Upper lobe of left lung (tissue), 6 donors: ENCODE results near the gene CHD8. TPM values are rescaled to one million over a fixed set of nuclear protein-coding genes. Genes with fewer than 3 reads are reported as not detected.
"Not testable (repeated sequence)": the region's sequence is repeated elsewhere in the genome, so short reads cannot be mapped to it uniquely, and the experiment has no call there.

Experiments used
- ATAC-seq, 2 donors: fragments of 200-7000 bp; cut with Tn5 transposase; one replicate each; pipeline ENCODE4 v1.9.1; 2022; ENCODE audit warnings: mild to moderate bottlenecking in 2 of 2, moderate library complexity in 2 of 2; ENCODE audit not compliant: low FRiP score in 2 of 2
- DNase-seq, 2 donors: peaks; one replicate each; pipeline ENCODE4 v3.0.0-alpha.2; 2019 to 2020
- H3K27ac ChIP-seq, 4 donors: fragments of 200-600 bp; sonication (generic); one replicate each; pipeline ENCODE4 v1.5.1; 2016 to 2019
- H3K27me3 ChIP-seq, 4 donors: fragments of 200-600 bp; sonication (generic); one replicate each; pipeline ENCODE4 v1.5.1; 2017 to 2019
- H3K36me3 ChIP-seq, 4 donors: fragments of 200-600 bp; sonication (generic); one replicate each; pipeline ENCODE4 v1.5.1; 2016 to 2019
- H3K4me1 ChIP-seq, 4 donors: fragments of 200-600 bp; sonication (generic); one replicate each; pipeline ENCODE4 v1.5.1; 2018 to 2019
- H3K4me3 ChIP-seq, 4 donors: fragments of 200-600 bp; sonication (generic); one replicate each; pipeline ENCODE4 v1.5.1; 2017 to 2019; ENCODE audit warnings: mild to moderate bottlenecking in 2 of 4, moderate library complexity in 1 of 4
- H3K9me3 ChIP-seq, 4 donors: fragments of 200-600 bp; sonication (generic); one replicate each; pipeline ENCODE4 v1.5.1; 2018 to 2019
- EP300 ChIP-seq, 4 donors: sonication (generic); formaldehyde crosslinking; IDR thresholded peaks; one replicate each; pipeline ENCODE4 v1.5.1; 2017; ENCODE audit warnings: antibody characterized with exemption in 4 of 4, control low read depth in 2 of 4
- POLR2A ChIP-seq, 4 donors: fragments of 450-650 bp; IDR thresholded peaks; one replicate each; pipeline ENCODE4 v1.5.1; 2016 to 2017; ENCODE audit warnings: antibody characterized with exemption in 4 of 4, mild to moderate bottlenecking in 2 of 4
- POLR2AphosphoS5 ChIP-seq, 2 donors: sonication (generic); formaldehyde crosslinking; IDR thresholded peaks; one replicate each; pipeline ENCODE4 v1.5.1; 2017; ENCODE audit warnings: antibody characterized with exemption in 2 of 2
- WGBS, 2 donors: methylation state at CpG; one replicate each; pipeline ENCODE4 v1.1.5; 2017 to 2018; 5-methylcytosine and 5-hydroxymethylcytosine counted together
- total RNA-seq, 6 donors: library from RNA; depleted of rRNA in 4 of 6; stranded (reverse); fragments of >200 nt in 4 of 6; gene quantifications; one replicate each; pipeline versions ENCODE4 v1.1.0 to v1.2.1, GENCODE V29; 2016 to 2021
- TF ChIP-seq, protein P1 (sequence below), 6 experiments: fragments of 450-650 bp in 4 of 6; fragments of 200-600 bp in 2 of 6; sonication (generic) in 2 of 6; IDR thresholded peaks; one replicate each; pipeline ENCODE4 v1.5.1; 2016 to 2019; ENCODE audit warnings: antibody characterized with exemption in 6 of 6
- donor health status: DM: no; HTN: no; CAD: no; lungs with moderate emphysema.
- donor health status: DM: no; HTN: yes; CAD: no; lungs with severe emphysema.

The CHD8 gene
- total RNA-seq, 6 donors from 2014 or later, result 42.2 to 96.4 (median 67.5) TPM

DNA sequence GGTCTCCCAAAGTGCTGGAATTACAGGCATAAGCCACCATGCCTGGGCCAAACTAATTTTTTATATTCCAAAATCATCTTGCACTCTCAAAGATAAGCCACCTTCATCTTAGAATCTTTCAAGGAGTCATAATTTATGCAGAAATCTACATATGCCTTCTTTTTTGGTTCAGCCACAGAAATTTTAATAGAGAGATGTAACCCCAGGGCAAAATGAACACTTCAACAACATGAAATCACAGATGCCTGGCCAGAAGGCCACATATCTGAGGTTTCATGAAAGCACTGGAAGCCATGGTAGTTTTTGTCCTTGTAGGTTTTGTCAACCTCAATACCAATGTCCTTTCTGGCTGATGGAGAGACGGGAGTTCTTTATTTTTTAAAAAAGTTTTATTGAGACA lies 81.9 kb downstream of the CHD8 start:
- Histone ChIP-seq H3K4me3 (no peak overlapping the region), H3K4me1 (no peaks in the 10 kb centered on the region), H3K36me3 (peaks cover 11 to 53% (median 20%) of the 10 kb centered on the region in 4 donors), H3K9me3 (no peaks in the 10 kb centered on the region), H3K27ac (no peak overlapping the region), H3K27me3 (no peaks in the 10 kb centered on the region)
- no peak for DNase-seq
- TF ChIP-seq, protein P1, sequence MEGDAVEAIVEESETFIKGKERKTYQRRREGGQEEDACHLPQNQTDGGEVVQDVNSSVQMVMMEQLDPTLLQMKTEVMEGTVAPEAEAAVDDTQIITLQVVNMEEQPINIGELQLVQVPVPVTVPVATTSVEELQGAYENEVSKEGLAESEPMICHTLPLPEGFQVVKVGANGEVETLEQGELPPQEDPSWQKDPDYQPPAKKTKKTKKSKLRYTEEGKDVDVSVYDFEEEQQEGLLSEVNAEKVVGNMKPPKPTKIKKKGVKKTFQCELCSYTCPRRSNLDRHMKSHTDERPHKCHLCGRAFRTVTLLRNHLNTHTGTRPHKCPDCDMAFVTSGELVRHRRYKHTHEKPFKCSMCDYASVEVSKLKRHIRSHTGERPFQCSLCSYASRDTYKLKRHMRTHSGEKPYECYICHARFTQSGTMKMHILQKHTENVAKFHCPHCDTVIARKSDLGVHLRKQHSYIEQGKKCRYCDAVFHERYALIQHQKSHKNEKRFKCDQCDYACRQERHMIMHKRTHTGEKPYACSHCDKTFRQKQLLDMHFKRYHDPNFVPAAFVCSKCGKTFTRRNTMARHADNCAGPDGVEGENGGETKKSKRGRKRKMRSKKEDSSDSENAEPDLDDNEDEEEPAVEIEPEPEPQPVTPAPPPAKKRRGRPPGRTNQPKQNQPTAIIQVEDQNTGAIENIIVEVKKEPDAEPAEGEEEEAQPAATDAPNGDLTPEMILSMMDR (IDR thresholded peaks at IDR 0.05), result no peak
- TF ChIP-seq EP300 (IDR thresholded peaks at IDR 0.05) (no peak), POLR2AphosphoS5 (IDR thresholded peaks at IDR 0.05) (no peak), POLR2A (IDR thresholded peaks at IDR 0.05) (no peak)
- WGBS, 2 donors, result 91 to 94% methylated on average over 1 of the region's 1 CpG
- no peak for ATAC-seq

DNA sequence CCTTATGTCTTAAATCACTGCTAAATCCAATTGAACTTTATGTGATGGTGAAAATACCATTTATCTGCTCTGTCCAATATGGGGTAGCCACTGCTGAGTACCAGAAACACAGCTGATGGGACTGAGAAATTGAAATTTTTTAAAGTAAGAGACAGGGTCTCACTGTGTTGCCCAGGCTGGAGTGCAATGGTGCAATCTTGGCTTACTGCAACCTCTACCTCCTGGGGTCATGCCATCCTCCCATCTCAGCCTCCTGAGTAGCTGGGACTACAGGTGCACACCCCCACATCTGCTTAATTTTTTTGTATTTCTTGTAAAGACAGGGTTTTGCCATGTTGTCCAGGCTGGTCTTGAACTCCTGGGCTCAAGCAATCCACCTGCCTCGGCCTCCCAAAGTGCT lies 83.1 kb downstream of the CHD8 start:
- H3K4me1 ChIP-seq, H3K4me3 ChIP-seq, H3K9me3 ChIP-seq, ATAC-seq, H3K27me3 ChIP-seq, DNase-seq, H3K27ac ChIP-seq: not testable (repeated sequence)
- H3K36me3 ChIP-seq, result peaks cover 22 to 63% (median 32%) of the 10 kb centered on the region in 4 donors
- WGBS, 2 donors, result 100% methylated on average over 1 of the region's 1 CpG

DNA sequence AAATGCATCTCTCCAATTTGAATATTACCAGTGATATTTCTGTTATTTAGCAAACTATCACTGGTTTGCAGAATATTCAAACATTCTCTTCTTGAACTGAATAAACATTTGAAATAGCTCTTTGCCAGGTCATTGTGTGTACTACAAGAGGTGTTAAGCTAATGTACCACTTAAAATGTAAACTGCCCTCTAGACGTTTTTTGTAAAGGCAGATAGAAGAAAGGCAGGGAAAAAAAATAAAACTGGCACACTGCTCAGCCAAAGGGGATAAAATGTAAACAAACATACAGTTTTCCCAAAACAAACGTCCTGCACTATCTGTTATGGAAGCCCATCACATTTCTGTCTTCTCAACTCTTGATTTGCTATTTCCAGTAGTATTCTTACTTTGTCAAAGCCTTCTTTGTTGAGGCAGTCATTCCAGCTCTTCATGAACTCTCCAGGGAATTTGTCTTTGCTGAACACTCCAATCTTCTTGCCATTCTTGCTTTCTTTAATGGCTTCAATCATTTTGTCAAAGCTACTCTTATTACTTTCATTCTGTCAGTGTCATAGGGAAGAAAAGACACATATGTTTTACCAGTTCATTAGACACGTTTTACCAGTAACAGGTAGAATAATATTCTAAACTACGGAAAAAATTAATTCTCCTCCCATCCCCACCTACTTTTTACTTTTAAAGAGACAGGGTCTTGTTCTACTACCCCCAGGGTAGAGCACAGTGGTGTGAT lies 85.8 kb downstream of the CHD8 start:
- TF ChIP-seq POLR2A (IDR thresholded peaks at IDR 0.05) (no peak), POLR2AphosphoS5 (IDR thresholded peaks at IDR 0.05) (no peak), EP300 (IDR thresholded peaks at IDR 0.05) (no peak)
- TF ChIP-seq, protein P1 (IDR thresholded peaks at IDR 0.05), result no peak
- ATAC-seq, result no peak

DNA sequence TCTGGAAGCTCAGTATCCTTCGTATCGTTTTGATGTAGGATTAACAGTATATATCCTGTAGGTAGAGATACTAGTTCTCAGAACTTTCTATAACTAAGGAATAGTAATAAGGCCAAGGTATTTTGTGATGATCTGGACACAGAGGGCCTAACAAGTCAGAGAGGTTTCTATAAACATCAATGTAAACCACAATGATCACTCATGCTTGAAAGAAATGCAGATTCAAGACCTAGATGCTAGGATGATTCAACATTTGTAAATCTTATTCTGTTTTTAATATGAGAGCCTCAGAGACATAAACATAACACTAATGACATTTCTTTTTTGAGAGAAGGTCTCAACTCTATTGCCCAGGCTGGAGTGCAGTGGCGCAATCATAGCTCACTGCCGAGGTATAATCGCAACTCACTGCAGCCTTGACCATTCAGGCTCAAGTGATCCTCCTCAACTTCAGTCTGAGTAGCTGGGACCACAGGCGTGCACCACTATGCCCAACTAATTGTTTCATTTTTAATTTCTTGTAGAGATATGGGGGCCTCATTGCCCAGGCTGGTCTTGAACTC lies 88.3 kb downstream of the CHD8 start:
- TF ChIP-seq POLR2AphosphoS5 (IDR thresholded peaks at IDR 0.05) (no peak), POLR2A (IDR thresholded peaks at IDR 0.05) (no peak), EP300 (IDR thresholded peaks at IDR 0.05) (no peak)
- TF ChIP-seq, protein P1 (IDR thresholded peaks at IDR 0.05), result no peak
- Histone ChIP-seq H3K4me1 (no peaks in the 10 kb centered on the region), H3K36me3 (peaks cover 53 to 99% (median 69%) of the 10 kb centered on the region in 4 donors)

More for the DNA sequence above, 85.8 kb downstream of the CHD8 start:
- H3K4me3 ChIP-seq, result no peak overlapping the region
- H3K27me3 ChIP-seq, result no peaks in the 10 kb centered on the region
- H3K9me3 ChIP-seq, result no peaks in the 10 kb centered on the region
- peaks cover 41 to 80% (median 49%) of the 10 kb centered on the region in 4 donors for H3K36me3 ChIP-seq
- no peak overlapping the region for H3K27ac ChIP-seq
- 59 to 62% methylated on average over 4 of the region's 4 CpGs for WGBS, 2 donors
- H3K4me1 ChIP-seq, result no peaks in the 10 kb centered on the region
- DNase-seq, result no peak

DNA sequence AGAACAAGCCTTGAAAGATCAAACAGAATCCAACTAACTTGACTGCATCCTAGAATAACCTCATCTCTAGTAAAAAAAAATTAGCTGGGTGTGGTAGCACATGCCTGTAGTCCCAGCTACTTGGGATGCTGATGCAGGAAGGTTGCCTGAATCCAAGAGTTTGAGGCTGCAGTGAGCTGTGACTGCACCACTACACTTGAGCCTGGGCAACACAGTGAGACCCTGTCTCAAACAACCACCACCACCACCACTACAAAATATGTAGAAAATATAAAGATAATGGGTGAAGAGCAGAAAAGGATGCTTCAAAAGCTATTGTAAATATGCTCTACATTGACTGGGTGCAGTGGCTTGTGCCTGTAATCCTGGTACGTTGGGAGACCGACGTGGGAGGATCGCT lies 99.4 kb downstream of the CHD8 start:
- Histone ChIP-seq H3K9me3 (no peaks in the 10 kb centered on the region), H3K4me1 (no peaks in the 10 kb centered on the region), H3K27me3 (no peaks in the 10 kb centered on the region), H3K27ac (no peak overlapping the region), H3K36me3 (peaks cover 50 to 99% (median 86%) of the 10 kb centered on the region in 4 donors), H3K4me3 (no peak overlapping the region)
- TF ChIP-seq POLR2A (IDR thresholded peaks at IDR 0.05) (no peak), EP300 (IDR thresholded peaks at IDR 0.05) (no peak), POLR2AphosphoS5 (IDR thresholded peaks at IDR 0.05) (no peak)
- TF ChIP-seq, protein P1 (IDR thresholded peaks at IDR 0.05), result no peak
- 98 to 100% methylated on average over 4 of the region's 4 CpGs for WGBS, 2 donors
- DNase-seq (no peak), ATAC-seq (no peak)

More for the DNA sequence above, 88.3 kb downstream of the CHD8 start:
- ATAC-seq (no peak), DNase-seq (no peak)
- H3K27ac ChIP-seq, result no peak overlapping the region
- H3K27me3 ChIP-seq, result no peaks in the 10 kb centered on the region
- H3K4me3 ChIP-seq, result no peak overlapping the region
- no peaks in the 10 kb centered on the region for H3K9me3 ChIP-seq
- 93 to 96% methylated on average over 6 of the region's 6 CpGs for WGBS, 2 donors
